NB4 (cell line): ENCODE data around the gene CYP1A1.

ENCODE experiments used
- MYC ChIP-seq: IDR thresholded peaks from 2 replicates; pipeline ENCODE4 v1.6.1; 2011; ENCODE audit warnings: low read depth, low read length
- POLR2A ChIP-seq: IDR thresholded peaks from 2 replicates; pipeline ENCODE4 v1.6.1; 2011; ENCODE audit warnings: mild to moderate bottlenecking; ENCODE audit not compliant: insufficient read length; ENCODE audit errors: extremely low read depth
- TF ChIP-seq, protein P1 (sequence below): IDR thresholded peaks from one replicate; pipeline ENCODE4 v1.5.1; 2012; ENCODE audit warnings: low read depth, low read length

DNA sequence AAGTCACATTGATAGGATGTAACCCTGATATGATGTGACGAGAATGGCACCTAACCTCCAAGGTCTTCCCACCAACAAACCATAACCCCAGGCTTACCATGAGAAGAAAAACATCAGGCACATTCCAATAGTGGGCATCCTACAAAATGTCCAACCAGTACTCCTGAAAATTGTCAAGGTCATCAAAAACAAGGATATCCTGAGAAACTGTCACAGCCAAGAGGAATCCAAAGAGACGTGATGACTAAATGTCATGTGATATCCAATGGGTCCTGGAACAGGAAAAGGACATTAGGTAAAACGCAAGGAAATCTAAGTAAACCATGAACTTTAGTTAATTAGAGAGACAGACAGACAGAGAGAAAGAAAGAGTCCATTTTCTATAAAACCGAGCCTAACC, 21.1 kb upstream of the CYP1A1 start:
- TF ChIP-seq, protein P1, sequence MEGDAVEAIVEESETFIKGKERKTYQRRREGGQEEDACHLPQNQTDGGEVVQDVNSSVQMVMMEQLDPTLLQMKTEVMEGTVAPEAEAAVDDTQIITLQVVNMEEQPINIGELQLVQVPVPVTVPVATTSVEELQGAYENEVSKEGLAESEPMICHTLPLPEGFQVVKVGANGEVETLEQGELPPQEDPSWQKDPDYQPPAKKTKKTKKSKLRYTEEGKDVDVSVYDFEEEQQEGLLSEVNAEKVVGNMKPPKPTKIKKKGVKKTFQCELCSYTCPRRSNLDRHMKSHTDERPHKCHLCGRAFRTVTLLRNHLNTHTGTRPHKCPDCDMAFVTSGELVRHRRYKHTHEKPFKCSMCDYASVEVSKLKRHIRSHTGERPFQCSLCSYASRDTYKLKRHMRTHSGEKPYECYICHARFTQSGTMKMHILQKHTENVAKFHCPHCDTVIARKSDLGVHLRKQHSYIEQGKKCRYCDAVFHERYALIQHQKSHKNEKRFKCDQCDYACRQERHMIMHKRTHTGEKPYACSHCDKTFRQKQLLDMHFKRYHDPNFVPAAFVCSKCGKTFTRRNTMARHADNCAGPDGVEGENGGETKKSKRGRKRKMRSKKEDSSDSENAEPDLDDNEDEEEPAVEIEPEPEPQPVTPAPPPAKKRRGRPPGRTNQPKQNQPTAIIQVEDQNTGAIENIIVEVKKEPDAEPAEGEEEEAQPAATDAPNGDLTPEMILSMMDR, result no peak
- TF ChIP-seq POLR2A (no peak), MYC (no peak)
